ENCODE measurements around the gene RBP5.

The RBP5 gene

GRCh38 chr12:7145671-7146070 is 17.0 kb upstream of the RBP5 start:
- H3K27ac ChIP-seq (ENCODE audit: low read depth, low read length) = no peak overlapping the region
- no peaks in the 10 kb centered on the region for H3K27me3 ChIP-seq (ENCODE audit: control insufficient read depth, insufficient read depth, low read length)
- H3K4me1 ChIP-seq (ENCODE audit: control insufficient read depth, insufficient read depth, low read length) = peaks cover 2% of the 10 kb centered on the region; the same call in 1 of the 2 replicates
- peaks cover 29% of the 10 kb centered on the region for H3K36me3 ChIP-seq (ENCODE audit: control insufficient read depth, insufficient read depth, low read length)
- H3K9ac ChIP-seq (ENCODE audit: low read length) = no peak overlapping the region
- no peak overlapping the region for H3K4me3 ChIP-seq (ENCODE audit: low read depth, low read length)
- no peaks in the 10 kb centered on the region for H3K9me3 ChIP-seq (ENCODE audit: control insufficient read depth, insufficient read depth, low read depth, low read length)

GRCh38 chr12:7144414-7145120 is 15.9 kb upstream of the RBP5 start:
- no peak overlapping the region for H3K9ac ChIP-seq (ENCODE audit: low read length)
- peaks cover 18% of the 10 kb centered on the region for H3K36me3 ChIP-seq (ENCODE audit: control insufficient read depth, insufficient read depth, low read length)
- H3K4me3 ChIP-seq (ENCODE audit: low read depth, low read length) = no peak overlapping the region
- H3K27ac ChIP-seq (ENCODE audit: low read depth, low read length) = no peak overlapping the region
- peaks cover 2% of the 10 kb centered on the region; the same call in 1 of the 2 replicates for H3K4me1 ChIP-seq (ENCODE audit: control insufficient read depth, insufficient read depth, low read length)
- H3K27me3 ChIP-seq (ENCODE audit: control insufficient read depth, insufficient read depth, low read length) = no peaks in the 10 kb centered on the region
- no peaks in the 10 kb centered on the region for H3K9me3 ChIP-seq (ENCODE audit: control insufficient read depth, insufficient read depth, low read depth, low read length)

GRCh38 chr12:7143564-7143963 is 14.9 kb upstream of the RBP5 start:
- Histone ChIP-seq H3K4me3 (ENCODE audit: low read depth, low read length) (no peak overlapping the region), H3K27ac (ENCODE audit: low read depth, low read length) (no peak overlapping the region), H3K27me3 (ENCODE audit: control insufficient read depth, insufficient read depth, low read length) (no peaks in the 10 kb centered on the region), H3K9me3 (ENCODE audit: control insufficient read depth, insufficient read depth, low read depth, low read length) (no peaks in the 10 kb centered on the region), H3K9ac (ENCODE audit: low read length) (no peak overlapping the region), H3K36me3 (ENCODE audit: control insufficient read depth, insufficient read depth, low read length) (peaks cover 8% of the 10 kb centered on the region), H3K4me1 (ENCODE audit: control insufficient read depth, insufficient read depth, low read length) (peaks cover 2% of the 10 kb centered on the region; the same call in 1 of the 2 replicates)

- Histone ChIP-seq H3K4me1 (ENCODE audit: control insufficient read depth, insufficient read depth, low read length) (peaks cover 2% of the 10 kb centered on the region; the same call in 1 of the 2 replicates), H3K36me3 (ENCODE audit: control insufficient read depth, insufficient read depth, low read length) (peaks cover 8% of the 10 kb centered on the region), H3K9me3 (ENCODE audit: control insufficient read depth, insufficient read depth, low read depth, low read length) (no peaks in the 10 kb centered on the region), H3K27me3 (ENCODE audit: control insufficient read depth, insufficient read depth, low read length) (no peaks in the 10 kb centered on the region), H3K9ac (ENCODE audit: low read length) (no peak overlapping the region), H3K4me3 (ENCODE audit: low read depth, low read length) (no peak overlapping the region), H3K27ac (ENCODE audit: low read depth, low read length) (no peak overlapping the region)
These were observed 14.2 kb upstream of the RBP5 start for GRCh38 chr12:7142809-7143465.

- no peak overlapping the region for H3K9ac ChIP-seq (ENCODE audit: low read length)
- H3K27ac ChIP-seq (ENCODE audit: low read depth, low read length) = no peak overlapping the region
- peaks cover 2% of the 10 kb centered on the region; the same call in 1 of the 2 replicates for H3K4me1 ChIP-seq (ENCODE audit: control insufficient read depth, insufficient read depth, low read length)
- no peaks in the 10 kb centered on the region for H3K27me3 ChIP-seq (ENCODE audit: control insufficient read depth, insufficient read depth, low read length)
- H3K36me3 ChIP-seq (ENCODE audit: control insufficient read depth, insufficient read depth, low read length) = peaks cover 10% of the 10 kb centered on the region
- no peak overlapping the region for H3K4me3 ChIP-seq (ENCODE audit: low read depth, low read length)
- no peaks in the 10 kb centered on the region for H3K9me3 ChIP-seq (ENCODE audit: control insufficient read depth, insufficient read depth, low read depth, low read length)
These were observed 13.5 kb upstream of the RBP5 start for GRCh38 chr12:7142056-7142644.

GRCh38 chr12:7141351-7142005 is 12.8 kb upstream of the RBP5 start:
- peaks cover 17% of the 10 kb centered on the region for H3K36me3 ChIP-seq (ENCODE audit: control insufficient read depth, insufficient read depth, low read length)
- H3K27me3 ChIP-seq (ENCODE audit: control insufficient read depth, insufficient read depth, low read length) = no peaks in the 10 kb centered on the region
- H3K9ac ChIP-seq (ENCODE audit: low read length) = no peak overlapping the region
- H3K4me3 ChIP-seq (ENCODE audit: low read depth, low read length) = no peak overlapping the region
- H3K27ac ChIP-seq (ENCODE audit: low read depth, low read length) = no peak overlapping the region
- H3K9me3 ChIP-seq (ENCODE audit: control insufficient read depth, insufficient read depth, low read depth, low read length) = no peaks in the 10 kb centered on the region
- H3K4me1 ChIP-seq (ENCODE audit: control insufficient read depth, insufficient read depth, low read length) = peaks cover 2% of the 10 kb centered on the region; the same call in 1 of the 2 replicates

GRCh38 chr12:7139200-7139599 is 10.5 kb upstream of the RBP5 start:
- Histone ChIP-seq H3K36me3 (ENCODE audit: control insufficient read depth, insufficient read depth, low read length) (peaks cover 36% of the 10 kb centered on the region), H3K27ac (ENCODE audit: low read depth, low read length) (no peak overlapping the region), H3K4me1 (ENCODE audit: control insufficient read depth, insufficient read depth, low read length) (no peaks in the 10 kb centered on the region), H3K9me3 (ENCODE audit: control insufficient read depth, insufficient read depth, low read depth, low read length) (no peaks in the 10 kb centered on the region), H3K4me3 (ENCODE audit: low read depth, low read length) (no peak overlapping the region), H3K27me3 (ENCODE audit: control insufficient read depth, insufficient read depth, low read length) (no peaks in the 10 kb centered on the region), H3K9ac (ENCODE audit: low read length) (no peak overlapping the region)

GRCh38 chr12:7137908-7138307 is 9.2 kb upstream of the RBP5 start:
- H3K9ac ChIP-seq (ENCODE audit: low read length) = no peak overlapping the region
- H3K27me3 ChIP-seq (ENCODE audit: control insufficient read depth, insufficient read depth, low read length) = no peaks in the 10 kb centered on the region

GRCh38 chr12:7136676-7137075 is 8.0 kb upstream of the RBP5 start:
- no peaks in the 10 kb centered on the region for H3K9me3 ChIP-seq (ENCODE audit: control insufficient read depth, insufficient read depth, low read depth, low read length)
- H3K4me1 ChIP-seq (ENCODE audit: control insufficient read depth, insufficient read depth, low read length) = peaks cover 3% of the 10 kb centered on the region; the same call in 1 of the 2 replicates
- no peak overlapping the region for H3K9ac ChIP-seq (ENCODE audit: low read length)
- peaks cover 5% of the 10 kb centered on the region; the same call in 1 of the 2 replicates for H3K27me3 ChIP-seq (ENCODE audit: control insufficient read depth, insufficient read depth, low read length)
- peaks cover 40% of the 10 kb centered on the region for H3K36me3 ChIP-seq (ENCODE audit: control insufficient read depth, insufficient read depth, low read length)
- H3K27ac ChIP-seq (ENCODE audit: low read depth, low read length) = no peak overlapping the region
- no peak overlapping the region for H3K4me3 ChIP-seq (ENCODE audit: low read depth, low read length)

More at GRCh38 chr12:7137908-7138307, 9.2 kb upstream of the RBP5 start:
- Histone ChIP-seq H3K27ac (ENCODE audit: low read depth, low read length) (no peak overlapping the region), H3K4me1 (ENCODE audit: control insufficient read depth, insufficient read depth, low read length) (no peaks in the 10 kb centered on the region), H3K36me3 (ENCODE audit: control insufficient read depth, insufficient read depth, low read length) (peaks cover 40% of the 10 kb centered on the region), H3K4me3 (ENCODE audit: low read depth, low read length) (no peak overlapping the region), H3K9me3 (ENCODE audit: control insufficient read depth, insufficient read depth, low read depth, low read length) (no peaks in the 10 kb centered on the region)

GRCh38 chr12:7136071-7136470 is 7.4 kb upstream of the RBP5 start:
- Histone ChIP-seq H3K9ac (ENCODE audit: low read length) (no peak overlapping the region), H3K9me3 (ENCODE audit: control insufficient read depth, insufficient read depth, low read depth, low read length) (no peaks in the 10 kb centered on the region), H3K27ac (ENCODE audit: low read depth, low read length) (no peak overlapping the region), H3K4me1 (ENCODE audit: control insufficient read depth, insufficient read depth, low read length) (peaks cover 6% of the 10 kb centered on the region; the same call in 1 of the 2 replicates), H3K4me3 (ENCODE audit: low read depth, low read length) (no peak overlapping the region), H3K27me3 (ENCODE audit: control insufficient read depth, insufficient read depth, low read length) (peaks cover 10% of the 10 kb centered on the region; the same call in 1 of the 2 replicates), H3K36me3 (ENCODE audit: control insufficient read depth, insufficient read depth, low read length) (peaks cover 40% of the 10 kb centered on the region)

Data from HUES6 (cell line).